Liver (tissue), 2 donors: Measurements from ENCODE around the gene CAP2.

ENCODE experiments used
- CTCF ChIP-seq: fragments of 150-350 bp; IDR thresholded peaks from 2 replicates; pipeline ENCODE4 v1.5.1; 2017; ENCODE audit warnings: improper control_type of control experiment, low read depth, low read length; ENCODE audit not compliant: missing input control
- MAX ChIP-seq: IDR thresholded peaks from 2 replicates; pipeline ENCODE4 v1.6.1; 2016; ENCODE audit warnings: antibody characterized with exemption
- donor health status: healthy.

- TF ChIP-seq MAX (no peak), CTCF (no peak)
These were observed 73.3 kb downstream of the CAP2 start for GRCh38 chr6:17466707-17467106.
